H9 (cell line): ENCODE data around the gene TBX21. TPM values are rescaled to one million over a fixed set of nuclear protein-coding genes. Genes with fewer than 3 reads are reported as not detected.
A peak's percentile ranks its signal among the peaks of the same experiment; 100 is the strongest.

Experiments
- DNase-seq: peaks from one replicate; pipeline ENCODE4 v3.0.0-alpha.2; 2017
- H2AFZ ChIP-seq: one replicate; pipeline ENCODE4 v1.6.1; 2013; ENCODE audit warnings: mild to moderate bottlenecking, low read length, control low read depth, moderate library complexity
- H2AK5ac ChIP-seq: 2 replicates; pipeline ENCODE4 v1.6.1; 2013; ENCODE audit warnings: low read length, control low read depth, mixed read lengths; ENCODE audit not compliant: insufficient read length
- H2BK120ac ChIP-seq: one replicate; pipeline ENCODE4 v1.6.1; 2013; ENCODE audit warnings: low read depth, mild to moderate bottlenecking, low read length, control low read depth, inconsistent platforms; ENCODE audit not compliant: poor library complexity, severe bottlenecking
- H2BK12ac ChIP-seq: 2 replicates; pipeline ENCODE4 v1.6.1; 2013; ENCODE audit warnings: low read length, control low read depth, mixed read lengths, low read depth; ENCODE audit not compliant: insufficient read length
- H2BK15ac ChIP-seq: 2 replicates; pipeline ENCODE4 v1.6.1; 2013; ENCODE audit warnings: low read depth, low read length, control low read depth
- H2BK20ac ChIP-seq: one replicate; pipeline ENCODE4 v1.6.1; 2013; ENCODE audit warnings: low read depth, mild to moderate bottlenecking, low read length, control low read depth, inconsistent platforms; ENCODE audit not compliant: poor library complexity, severe bottlenecking
- H2BK5ac ChIP-seq: 2 replicates; pipeline ENCODE4 v1.6.1; 2013; ENCODE audit warnings: low read length, control low read depth, mixed read lengths; ENCODE audit not compliant: insufficient read length
- H3K14ac ChIP-seq: 2 replicates; pipeline ENCODE4 v1.6.1; 2013; ENCODE audit warnings: low read length, control low read depth; ENCODE audit not compliant: insufficient read depth
- H3K18ac ChIP-seq: 2 replicates; pipeline ENCODE4 v1.6.1; 2013; ENCODE audit warnings: low read depth, mild to moderate bottlenecking, mixed read lengths, low read length, control low read depth; ENCODE audit not compliant: insufficient read length
- H3K23ac ChIP-seq: 2 replicates; pipeline ENCODE4 v1.6.1; 2013; ENCODE audit warnings: low read length, control low read depth, mixed read lengths, low read depth; ENCODE audit not compliant: insufficient read length
- H3K23me2 ChIP-seq: 2 replicates; pipeline ENCODE4 v1.6.1; 2013; ENCODE audit warnings: low read depth, mild to moderate bottlenecking, mixed read lengths, low read length, control low read depth; ENCODE audit not compliant: insufficient read length, poor library complexity, severe bottlenecking
- H3K27ac ChIP-seq: 2 replicates; pipeline ENCODE4 v1.5.1; 2013; ENCODE audit warnings: low read length, control low read depth, mixed read lengths, low read depth; ENCODE audit not compliant: insufficient read length
- H3K27me3 ChIP-seq: 2 replicates; pipeline ENCODE4 v1.6.1; 2013; ENCODE audit warnings: low read length, control low read depth, inconsistent platforms; ENCODE audit not compliant: insufficient read depth
- H3K4ac ChIP-seq: 2 replicates; pipeline ENCODE4 v1.6.1; 2013; ENCODE audit warnings: low read depth, mild to moderate bottlenecking, control low read depth, inconsistent platforms, low read length, moderate library complexity
- H3K4me1 ChIP-seq: 2 replicates; pipeline ENCODE4 v1.6.1; 2013; ENCODE audit warnings: low read length, control low read depth, inconsistent platforms; ENCODE audit not compliant: insufficient read depth
- H3K4me2 ChIP-seq: 2 replicates; pipeline ENCODE4 v1.6.1; 2013; ENCODE audit warnings: low read length, control low read depth, mixed read lengths; ENCODE audit not compliant: insufficient read length, insufficient read depth
- H3K56ac ChIP-seq: 2 replicates; pipeline ENCODE4 v1.6.1; 2013; ENCODE audit warnings: low read depth, mild to moderate bottlenecking, mixed read lengths, low read length, control low read depth; ENCODE audit not compliant: insufficient read length
- H3K79me1 ChIP-seq: 2 replicates; pipeline ENCODE4 v1.6.1; 2013; ENCODE audit warnings: low read depth, mild to moderate bottlenecking, moderate library complexity, low read length, control low read depth, inconsistent platforms; ENCODE audit not compliant: insufficient read depth, poor library complexity, severe bottlenecking
- H3K79me2 ChIP-seq: 2 replicates; pipeline ENCODE4 v1.6.1; 2013; ENCODE audit warnings: low read length, control low read depth, inconsistent platforms; ENCODE audit not compliant: insufficient read depth
- H3K9ac ChIP-seq: 2 replicates; pipeline ENCODE4 v1.6.1; 2013; ENCODE audit warnings: low read length, control low read depth, mixed read lengths; ENCODE audit not compliant: insufficient read length; ENCODE audit errors: extremely low read depth
- H3K9me3 ChIP-seq: one replicate; pipeline ENCODE4 v1.6.1; 2013; ENCODE audit warnings: low read depth, low read length, inconsistent platforms; ENCODE audit not compliant: control insufficient read depth
- H3T11ph ChIP-seq: one replicate; pipeline ENCODE4 v1.6.1; 2013; ENCODE audit warnings: mild to moderate bottlenecking, low read length, control low read depth, inconsistent platforms
- H4K20me1 ChIP-seq: one replicate; pipeline ENCODE4 v1.6.1; 2013; ENCODE audit not compliant: control insufficient read depth, insufficient read length, insufficient read depth
- H4K5ac ChIP-seq: 2 replicates; pipeline ENCODE4 v1.6.1; 2013; ENCODE audit warnings: low read depth, mild to moderate bottlenecking, mixed read lengths, low read length, control low read depth; ENCODE audit not compliant: insufficient read length
- H4K8ac ChIP-seq: replicated peaks from 2 replicates; pipeline ENCODE4 v1.6.1; 2013; ENCODE audit warnings: low read length, control low read depth, mixed read lengths, low read depth; ENCODE audit not compliant: insufficient read length
- H4K91ac ChIP-seq: 2 replicates; pipeline ENCODE4 v1.6.1; 2013; ENCODE audit warnings: low read depth, mild to moderate bottlenecking, moderate library complexity, mixed read lengths, low read length, control low read depth; ENCODE audit not compliant: insufficient read length
- H3K27ac Mint-ChIP-seq, 3 experiments: 2 replicates in 2 of 3; 3 replicates in 1 of 3; pipeline ENCODE4 v1.8.0; 2020 to 2021; ENCODE audit warnings: mixed read lengths in 3 of 3, mild to moderate bottlenecking in 1 of 3, moderate library complexity in 1 of 3
- H3K27me3 Mint-ChIP-seq: 2 replicates; pipeline ENCODE4 v1.8.0; 2021; ENCODE audit warnings: low read depth, mild to moderate bottlenecking, moderate library complexity, mixed read lengths
- H3K36me3 Mint-ChIP-seq, 3 experiments: 2 replicates in 2 of 3; 3 replicates in 1 of 3; pipeline ENCODE4 v1.8.0; 2020 to 2021; ENCODE audit warnings: low read depth in 3 of 3, mixed read lengths in 3 of 3; ENCODE audit not compliant: insufficient read depth in 1 of 3
- H3K4me1 Mint-ChIP-seq, 2 experiments: 2 replicates each; pipeline ENCODE4 v1.8.0; 2020; ENCODE audit warnings: mixed read lengths in 2 of 2
- H3K4me3 Mint-ChIP-seq, 2 experiments: 2 replicates in 1 of 2; 3 replicates in 1 of 2; pipeline ENCODE4 v1.8.0; 2020 to 2021; ENCODE audit warnings: mild to moderate bottlenecking in 2 of 2, mixed read lengths in 2 of 2, moderate library complexity in 1 of 2
- H3K9me3 Mint-ChIP-seq, 2 experiments: 2 replicates in 1 of 2; 3 replicates in 1 of 2; pipeline ENCODE4 v1.8.0; 2020; ENCODE audit warnings: mild to moderate bottlenecking in 2 of 2, mixed read lengths in 2 of 2, moderate library complexity in 1 of 2
- CTCF ChIP-seq: fragments of 200-600 bp; sonication (generic); conservative IDR thresholded peaks from 3 replicates; pipeline ENCODE4 v1.8.0; 2021; ENCODE audit warnings: antibody characterized with exemption, mild to moderate bottlenecking
- WGBS: extraction: QIAGEN DNeasy Blood & Tissue Kit; methylation state at CpG from one replicate; pipeline ENCODE4 v1.1.7; 2013; ENCODE audit warnings: missing lambda C conversion rate, low lambda C conversion rate, mixed read lengths; ENCODE audit not compliant: insufficient read length; ENCODE audit errors: extremely low coverage; 5-methylcytosine and 5-hydroxymethylcytosine counted together
- total RNA-seq: library from RNA; stranded (reverse); gene quantifications from 2 replicates; pipeline ENCODE4 v1.2.1, GENCODE V29; 2021

The TBX21 gene
- total RNA-seq, 1 experiment from 2014 or later: not detected

- Histone ChIP-seq H2AK5ac (no peak overlapping the region), H3K18ac (no peak overlapping the region), H3K23ac (no peak overlapping the region), H4K91ac (no peak overlapping the region), H4K5ac (no peak overlapping the region), H3K9ac (no peak overlapping the region), H4K20me1 (no peaks in the 10 kb centered on the region), H2BK20ac (no peak overlapping the region), H3K4me1 (no peaks in the 10 kb centered on the region), H3K9me3 (no peaks in the 10 kb centered on the region), H2BK12ac (no peak overlapping the region), H2BK5ac (no peak overlapping the region), H2AFZ (no peak overlapping the region), H3K27me3 (no peaks in the 10 kb centered on the region), H3K14ac (no peak overlapping the region), H3K23me2 (peaks cover 14% of the 10 kb centered on the region), H3K79me1 (no peaks in the 10 kb centered on the region), H3K79me2 (no peaks in the 10 kb centered on the region), H3T11ph (no peak overlapping the region), H4K8ac (no peak overlapping the region), H3K4me2 (no peak overlapping the region), H2BK120ac (no peak overlapping the region), H3K4ac (no peak overlapping the region), H3K27ac (no peak overlapping the region), H3K56ac (no peak overlapping the region), H2BK15ac (no peak overlapping the region)
- H3K27me3 Mint-ChIP-seq: peaks cover 2% of the 10 kb centered on the region; the same call in 1 of the 2 replicates
- H3K4me3 Mint-ChIP-seq: no peak overlapping the region
- peaks cover 4 to 25% of the 10 kb centered on the region in 2 experiments for H3K4me1 Mint-ChIP-seq
- DNase-seq: peak; percentile 88
- TF ChIP-seq CTCF: peak; percentile 98
- WGBS: no CpG with 5 or more reads among the region's 25 CpGs
- no peaks in the 10 kb centered on the region for H3K9me3 Mint-ChIP-seq
- peaks cover 0 to 32% (median 13%) of the 10 kb centered on the region in 3 experiments; a peak in 6 of 7 replicates for H3K36me3 Mint-ChIP-seq
- H3K27ac Mint-ChIP-seq: no peak overlapping the region
Measured at GRCh38 chr17:47698749-47699535, 34.1 kb upstream of the TBX21 start.
